Activated B cell treated with CpG ODN at 0.5 μM for 24 hours (primary cell): ENCODE data around the gene NRP2. TPM values are rescaled to one million over a fixed set of nuclear protein-coding genes. Genes with fewer than 3 reads are reported as not detected.

Source experiments
- ATAC-seq: fragments of 200-7000 bp; cut with Tn5 transposase; one replicate; pipeline ENCODE4 v1.10.0; 2021; ENCODE audit warnings: low read depth, mild to moderate bottlenecking, moderate library complexity
- CTCF ChIA-PET: fragments of 350-600 bp; sonication (Branson Sonifier 250); formaldehyde crosslinking; loops from one replicate; lab custom pipeline; 2021; ENCODE audit warnings: antibody characterized with exemption; lab: Charles Lee
- POLR2A ChIA-PET: fragments of 350-600 bp; sonication (Branson Sonifier 250); formaldehyde crosslinking; loops from one replicate; lab custom pipeline; 2021; ENCODE audit warnings: antibody characterized with exemption; lab: Charles Lee
- DNase-seq: peaks from one replicate; pipeline ENCODE4 v3.0.0; 2022
- H3K27ac Mint-ChIP-seq: one replicate; pipeline ENCODE4 v1.8.0; 2020; ENCODE audit warnings: mixed read lengths
- H3K27me3 Mint-ChIP-seq: one replicate; pipeline ENCODE4 v1.8.0; 2021; ENCODE audit warnings: mixed read lengths
- H3K36me3 Mint-ChIP-seq: one replicate; pipeline ENCODE4 v1.8.0; 2021; ENCODE audit warnings: low read depth, mixed read lengths
- H3K4me1 Mint-ChIP-seq: one replicate; pipeline ENCODE4 v1.8.0; 2021; ENCODE audit warnings: mixed read lengths
- H3K4me3 Mint-ChIP-seq: one replicate; pipeline ENCODE4 v1.8.0; 2020; ENCODE audit warnings: mild to moderate bottlenecking, mixed read lengths
- H3K9me3 Mint-ChIP-seq: one replicate; pipeline ENCODE4 v1.8.0; 2020; ENCODE audit warnings: mixed read lengths
- intact Hi-C: fragments of 100-400 bp; cut with micrococcal nuclease; formaldehyde crosslinking; loops from one replicate; pipeline ENCODE4 v1.15.1; 2024
- total RNA-seq: library from RNA; stranded (reverse); gene quantifications from 2 replicates; pipeline ENCODE4 v1.2.3, GENCODE V29; 2022
- TF ChIP-seq, protein P1 (sequence below): fragments of 200-600 bp; IDR thresholded peaks from one replicate; pipeline ENCODE4 v1.8.0; 2022; ENCODE audit warnings: antibody characterized with exemption, mild to moderate bottlenecking

NRP2 gene
- total RNA-seq, 1 donor from 2014 or later, result 10.2 TPM

DNA sequence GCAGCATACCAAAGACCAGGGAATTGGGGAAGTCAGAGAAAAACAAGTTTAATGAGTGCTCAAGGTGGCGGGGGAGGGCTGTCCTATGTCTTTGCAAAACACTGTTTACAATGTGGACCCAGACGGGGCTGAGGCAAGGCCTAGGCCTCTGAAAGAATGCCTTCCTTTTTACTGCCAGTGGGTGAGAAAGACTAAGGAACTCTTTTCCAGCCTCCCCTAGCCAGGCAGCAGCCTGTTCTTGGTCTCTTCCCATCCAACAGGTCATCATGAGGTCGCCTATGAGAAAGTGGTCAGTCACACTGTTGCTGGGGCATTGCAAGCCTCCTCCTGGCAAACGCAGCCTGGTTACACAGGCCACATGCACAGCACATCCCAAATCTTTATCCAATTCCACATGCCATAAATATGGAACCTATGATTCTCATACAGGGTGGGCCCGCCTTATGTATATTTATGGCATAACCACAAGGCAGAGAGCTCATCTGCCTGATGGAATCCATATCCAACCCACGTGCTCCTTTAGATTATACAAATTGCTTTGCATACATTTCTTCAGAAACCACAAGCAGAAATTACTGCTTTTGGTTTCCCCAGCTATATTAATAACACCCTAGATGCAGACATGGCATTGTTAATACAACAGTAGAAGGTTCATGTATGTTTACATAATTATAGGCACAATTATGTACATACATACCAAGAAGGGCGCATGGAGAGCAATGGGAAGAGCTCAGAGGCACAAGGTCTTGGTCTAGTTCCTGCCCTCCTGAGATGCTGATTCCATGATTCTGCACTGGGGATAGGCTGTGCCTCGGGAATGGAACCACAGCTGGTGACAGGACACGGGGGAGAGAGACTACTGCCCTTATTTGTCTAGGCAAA, 48.6 kb downstream of the NRP2 start:
- Mint-ChIP-seq H3K4me3 (no peak overlapping the region), H3K36me3 (peaks cover 5% of the 10 kb centered on the region), H3K27ac (no peak overlapping the region), H3K4me1 (peaks cover 2% of the 10 kb centered on the region), H3K9me3 (no peaks in the 10 kb centered on the region), H3K27me3 (no peaks in the 10 kb centered on the region)
- POLR2A ChIA-PET, result no interaction called here
- intact Hi-C loops, result no loop called here
- TF ChIP-seq, protein P1, sequence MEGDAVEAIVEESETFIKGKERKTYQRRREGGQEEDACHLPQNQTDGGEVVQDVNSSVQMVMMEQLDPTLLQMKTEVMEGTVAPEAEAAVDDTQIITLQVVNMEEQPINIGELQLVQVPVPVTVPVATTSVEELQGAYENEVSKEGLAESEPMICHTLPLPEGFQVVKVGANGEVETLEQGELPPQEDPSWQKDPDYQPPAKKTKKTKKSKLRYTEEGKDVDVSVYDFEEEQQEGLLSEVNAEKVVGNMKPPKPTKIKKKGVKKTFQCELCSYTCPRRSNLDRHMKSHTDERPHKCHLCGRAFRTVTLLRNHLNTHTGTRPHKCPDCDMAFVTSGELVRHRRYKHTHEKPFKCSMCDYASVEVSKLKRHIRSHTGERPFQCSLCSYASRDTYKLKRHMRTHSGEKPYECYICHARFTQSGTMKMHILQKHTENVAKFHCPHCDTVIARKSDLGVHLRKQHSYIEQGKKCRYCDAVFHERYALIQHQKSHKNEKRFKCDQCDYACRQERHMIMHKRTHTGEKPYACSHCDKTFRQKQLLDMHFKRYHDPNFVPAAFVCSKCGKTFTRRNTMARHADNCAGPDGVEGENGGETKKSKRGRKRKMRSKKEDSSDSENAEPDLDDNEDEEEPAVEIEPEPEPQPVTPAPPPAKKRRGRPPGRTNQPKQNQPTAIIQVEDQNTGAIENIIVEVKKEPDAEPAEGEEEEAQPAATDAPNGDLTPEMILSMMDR, result no peak
- CTCF ChIA-PET, result interaction anchor here (1.2 kb wide), 1 partner anchor 55 kb away, joined by 3 read pairs; no protein-coding TSS in a partner anchor
- ATAC-seq, result no peak
- DNase-seq, result no peak

DNA sequence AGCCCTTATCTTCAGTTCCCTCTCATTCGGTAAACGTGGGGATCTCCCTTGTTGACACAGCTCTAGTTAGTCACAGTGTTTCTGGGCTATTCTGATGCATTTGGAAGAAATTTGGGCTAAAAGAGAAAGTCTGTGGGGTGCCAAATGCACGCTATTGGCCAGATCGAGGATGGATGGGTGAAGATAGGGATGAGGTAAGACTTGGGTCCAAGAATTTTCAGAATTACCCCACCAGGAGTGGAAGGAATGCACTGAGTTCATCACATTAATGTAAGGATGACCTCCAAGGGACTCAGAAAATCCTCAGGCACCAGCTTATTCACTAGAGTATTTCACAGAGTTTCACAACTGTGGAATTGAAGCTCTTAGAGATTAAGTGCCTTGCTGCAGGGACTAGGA, 49.3 kb downstream of the NRP2 start:
- ATAC-seq, result no peak
- ChIA-PET CTCF (interaction anchor here (1.2 kb wide), 1 partner anchor 56 kb away, joined by 3 read pairs; no protein-coding TSS in a partner anchor), POLR2A (no interaction called here)
- intact Hi-C loops, result no loop called here
- DNase-seq, result no peak
- Mint-ChIP-seq H3K4me1 (peaks cover 2% of the 10 kb centered on the region), H3K36me3 (peaks cover 5% of the 10 kb centered on the region), H3K4me3 (no peak overlapping the region), H3K27me3 (no peaks in the 10 kb centered on the region), H3K27ac (no peak overlapping the region), H3K9me3 (no peaks in the 10 kb centered on the region)
- TF ChIP-seq, protein P1, result no peak

DNA sequence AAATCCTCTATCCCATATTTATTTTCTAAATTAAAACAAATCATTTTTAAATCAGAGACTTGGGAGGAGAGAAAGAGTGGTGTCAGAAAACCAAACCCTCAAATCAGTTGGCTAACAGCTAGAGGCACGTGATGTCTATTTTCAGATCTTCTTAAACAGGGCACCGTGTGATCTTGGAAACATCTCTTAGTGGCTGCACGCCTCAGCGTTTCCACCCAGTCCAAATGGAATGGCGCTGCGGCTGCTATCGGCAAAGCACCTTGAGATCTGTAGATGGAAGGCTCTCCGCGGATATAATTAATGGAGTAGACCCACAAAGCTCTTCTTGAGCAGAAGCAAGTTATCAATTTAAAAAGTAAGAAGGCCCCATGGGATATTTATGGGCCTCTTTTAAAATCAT, 50.0 kb downstream of the NRP2 start:
- H3K4me3 Mint-ChIP-seq, result no peak overlapping the region
- DNase-seq (no peak), ATAC-seq (no peak)
- ChIA-PET CTCF (no interaction called here), POLR2A (no interaction called here)
- peaks cover 5% of the 10 kb centered on the region for H3K36me3 Mint-ChIP-seq
- no peaks in the 10 kb centered on the region for H3K27me3 Mint-ChIP-seq
- H3K27ac Mint-ChIP-seq, result no peak overlapping the region
- no peaks in the 10 kb centered on the region for H3K9me3 Mint-ChIP-seq
- peaks cover 2% of the 10 kb centered on the region for H3K4me1 Mint-ChIP-seq
- TF ChIP-seq, protein P1, result no peak
- intact Hi-C loops, result no loop called here

DNA sequence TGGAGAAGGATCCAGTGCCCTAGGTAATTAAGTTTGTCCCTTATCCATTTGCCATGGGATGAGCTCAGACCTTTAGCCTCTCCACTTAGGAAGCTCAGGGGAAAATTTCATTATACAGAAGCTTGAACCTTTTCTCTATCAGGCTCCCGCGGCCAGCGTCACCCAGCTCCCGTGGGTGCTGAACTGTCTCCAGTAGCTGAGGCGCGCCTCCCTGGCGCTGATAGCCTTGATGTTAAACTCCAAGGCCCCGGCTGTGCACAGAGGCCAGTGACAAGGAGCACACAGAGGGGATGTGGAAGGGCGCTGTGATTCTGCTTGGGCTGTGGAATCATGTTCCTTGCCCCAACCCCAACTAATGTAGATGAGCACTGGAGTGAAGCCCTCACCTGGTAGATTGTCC, 50.8 kb downstream of the NRP2 start:
- no peak for ATAC-seq
- Mint-ChIP-seq H3K36me3 (peaks cover 4% of the 10 kb centered on the region), H3K4me1 (peaks cover 2% of the 10 kb centered on the region), H3K9me3 (no peaks in the 10 kb centered on the region), H3K4me3 (no peak overlapping the region), H3K27ac (no peak overlapping the region), H3K27me3 (no peaks in the 10 kb centered on the region)
- intact Hi-C loops, result no loop called here
- ChIA-PET CTCF (interaction anchor here (1.0 kb wide), 1 partner anchor 8 kb away, joined by 3 read pairs; no protein-coding TSS in a partner anchor), POLR2A (no interaction called here)
- TF ChIP-seq, protein P1, result no peak
- no peak for DNase-seq

DNA sequence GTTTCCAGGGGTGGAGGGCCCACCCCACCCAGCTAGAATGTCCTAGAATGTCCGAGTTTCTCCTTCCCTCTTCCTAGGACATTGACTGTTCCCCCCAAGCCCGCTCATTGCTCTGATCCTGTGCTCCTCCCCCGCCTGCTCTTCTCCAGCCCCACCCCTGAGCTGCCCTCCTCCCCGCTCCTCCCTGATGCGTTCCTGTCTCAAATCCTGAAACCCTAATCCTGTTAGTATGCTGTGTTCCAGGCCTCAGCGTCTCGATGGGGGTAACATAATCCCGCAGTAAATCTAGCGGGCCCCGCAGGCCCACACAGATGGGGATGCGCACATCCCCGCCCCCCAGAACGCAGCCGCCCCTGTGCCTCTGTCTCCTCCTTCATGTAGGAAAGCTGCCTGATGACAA, 51.3 kb downstream of the NRP2 start:
- H3K36me3 Mint-ChIP-seq, result peaks cover 4% of the 10 kb centered on the region
- no peaks in the 10 kb centered on the region for H3K9me3 Mint-ChIP-seq
- ChIA-PET CTCF (interaction anchor here (1.0 kb wide), 1 partner anchor 9 kb away, joined by 3 read pairs; no protein-coding TSS in a partner anchor), POLR2A (no interaction called here)
- H3K27me3 Mint-ChIP-seq, result no peaks in the 10 kb centered on the region
- intact Hi-C loops, result no loop called here
- DNase-seq (no peak), ATAC-seq (no peak)
- no peak overlapping the region for H3K4me3 Mint-ChIP-seq
- H3K4me1 Mint-ChIP-seq, result peaks cover 2% of the 10 kb centered on the region
- TF ChIP-seq, protein P1, result no peak
- no peak overlapping the region for H3K27ac Mint-ChIP-seq
